SK-N-MC (cell line): ENCODE results near the gene POU6F2.

Source experiments
- DNase-seq: peaks from one replicate; pipeline ENCODE4 v3.0.0-alpha.2; 2011; ENCODE audit warnings: low read depth, low spot score
- H3K27ac ChIP-seq: fragments of 200-600 bp; sonication (generic); 2 replicates; pipeline ENCODE4 v1.5.1; 2016; ENCODE audit warnings: mixed run types
- H3K36me3 ChIP-seq: fragments of 200-600 bp; sonication (generic); 2 replicates; pipeline ENCODE4 v1.6.1; 2017; ENCODE audit warnings: antibody characterized with exemption, low read length, mixed read lengths; ENCODE audit not compliant: insufficient read depth
- H3K4me3 ChIP-seq: fragments of 200-600 bp; sonication (generic); 2 replicates; pipeline ENCODE4 v1.5.1; 2016
- H3K9ac ChIP-seq: fragments of 200-600 bp; sonication (generic); 2 replicates; pipeline ENCODE4 v1.8.0; 2017; ENCODE audit warnings: mixed run types, mixed read lengths; ENCODE audit not compliant: insufficient read length
- H3K9me3 ChIP-seq: fragments of 200-600 bp; sonication (generic); 2 replicates; pipeline ENCODE4 v1.6.1; 2017; ENCODE audit warnings: low read depth, mild to moderate bottlenecking, antibody characterized with exemption, low read length, moderate library complexity, mixed read lengths
- EZH2 ChIP-seq: fragments of 200-600 bp; sonication (generic); IDR thresholded peaks from one replicate; pipeline ENCODE4 v1.6.1; 2017; ENCODE audit warnings: antibody characterized with exemption
- FOXP2 ChIP-seq: optimal IDR thresholded peaks from 2 replicates; pipeline ENCODE3; 2011; ENCODE audit warnings: mild to moderate bottlenecking, moderate library complexity; ENCODE audit not compliant: insufficient read depth; ENCODE audit errors: extremely low read length, control extremely low read depth
- POLR2AphosphoS5 ChIP-seq: IDR thresholded peaks from 2 replicates; pipeline ENCODE4 v1.6.1; 2012; ENCODE audit warnings: mild to moderate bottlenecking, low read depth, low read length, borderline replicate concordance

The POU6F2 gene

DNA sequence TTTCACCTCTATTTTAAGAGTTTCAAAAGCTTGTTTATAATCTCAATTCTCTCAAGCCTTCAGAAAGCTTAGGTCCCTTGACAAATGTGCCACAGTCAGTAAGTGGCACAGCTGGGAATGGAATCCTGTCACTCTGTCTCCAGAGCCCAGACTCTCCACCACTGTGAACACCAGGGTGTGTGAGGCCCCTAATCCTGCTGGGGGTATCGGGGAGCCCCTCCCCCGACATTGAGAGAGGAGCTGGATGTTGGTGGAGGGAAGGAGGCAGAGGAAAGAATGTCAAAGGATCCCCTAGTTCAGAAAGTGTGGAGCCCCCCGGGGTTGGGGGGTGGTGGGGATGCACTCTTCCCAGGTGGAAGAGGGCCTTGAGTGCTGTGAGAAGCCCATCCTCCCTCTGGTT, 454.7 kb downstream of the POU6F2 start:
- H3K9ac ChIP-seq, result no peak overlapping the region
- TF ChIP-seq POLR2AphosphoS5 (no peak), FOXP2 (no peak), EZH2 (no peak)
- no peak for DNase-seq
- H3K36me3 ChIP-seq, result no peaks in the 10 kb centered on the region
- no peaks in the 10 kb centered on the region for H3K9me3 ChIP-seq
- no peak overlapping the region for H3K4me3 ChIP-seq
- no peak overlapping the region for H3K27ac ChIP-seq

DNA sequence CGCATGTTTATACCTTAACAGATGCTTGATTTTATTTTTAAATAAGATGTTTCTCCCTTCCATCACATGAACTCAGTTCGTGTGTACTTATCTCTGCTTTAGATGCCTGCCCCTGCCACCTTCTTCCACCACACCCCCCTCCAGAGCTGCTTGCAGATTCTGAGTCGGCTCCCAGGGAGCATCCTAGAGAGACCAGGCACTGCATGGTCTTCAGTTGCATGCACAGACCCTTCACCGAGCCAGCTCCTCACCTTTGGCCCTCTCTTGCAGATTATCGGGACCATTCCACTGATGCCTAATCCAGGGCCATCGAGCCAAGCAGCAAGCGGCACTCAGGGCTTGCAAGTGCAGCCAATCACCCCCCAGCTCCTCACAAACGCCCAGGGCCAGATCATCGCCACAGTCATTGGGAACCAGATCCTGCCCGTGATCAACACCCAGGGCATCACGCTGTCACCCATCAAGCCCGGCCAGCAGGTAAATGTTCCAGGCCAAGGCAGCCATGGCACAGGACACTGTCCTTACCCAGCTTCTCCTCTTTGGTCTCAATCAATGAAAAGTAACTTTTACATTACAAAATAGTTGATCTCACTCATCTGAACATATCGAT, 455.2 kb downstream of the POU6F2 start:
- Histone ChIP-seq H3K9ac (no peak overlapping the region), H3K4me3 (no peak overlapping the region), H3K9me3 (no peaks in the 10 kb centered on the region), H3K27ac (no peak overlapping the region), H3K36me3 (no peaks in the 10 kb centered on the region)
- TF ChIP-seq EZH2 (no peak), FOXP2 (no peak)
- no peak for DNase-seq

DNA sequence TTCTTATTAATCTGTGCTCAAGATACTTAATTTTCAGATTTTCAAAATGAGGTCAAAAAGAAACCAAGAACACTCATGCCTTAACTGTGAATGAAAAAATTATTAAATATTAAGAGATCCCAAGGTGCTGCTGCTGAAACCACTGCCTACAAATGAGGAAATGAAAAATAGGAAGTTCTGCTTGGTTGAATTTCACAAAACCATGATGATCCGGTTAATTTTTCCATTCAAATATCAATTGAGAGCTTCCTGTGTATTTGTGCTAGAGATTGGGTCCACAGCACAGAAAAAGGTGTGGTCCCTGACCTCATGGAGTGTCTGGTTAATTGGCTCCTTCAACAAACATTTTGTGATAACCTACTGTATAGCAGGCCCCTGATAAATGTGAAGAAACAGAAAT, 455.8 kb downstream of the POU6F2 start:
- DNase-seq, result no peak

DNA sequence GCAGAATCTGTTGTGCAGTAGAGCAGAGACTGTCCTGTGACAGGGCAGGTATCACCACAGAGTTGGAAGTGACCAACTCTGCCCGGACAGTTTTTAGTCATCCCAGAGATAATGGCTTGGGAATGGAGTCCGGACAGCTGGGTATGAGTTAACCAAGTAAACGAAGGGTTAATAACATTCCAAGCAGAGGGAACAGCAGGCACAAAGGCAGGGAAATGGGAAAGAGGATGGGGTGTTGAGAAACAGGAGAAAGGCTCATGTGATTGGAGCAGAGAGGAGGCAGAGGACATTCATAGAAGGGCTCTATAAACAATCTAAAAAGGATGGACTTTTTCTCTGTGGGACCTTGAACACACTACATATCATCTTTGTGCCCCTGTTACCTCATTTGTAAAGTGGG, 456.3 kb downstream of the POU6F2 start:
- no peak for DNase-seq
- no peak overlapping the region for H3K27ac ChIP-seq
- H3K9me3 ChIP-seq, result no peaks in the 10 kb centered on the region
- TF ChIP-seq POLR2AphosphoS5, result no peak
- no peak for TF ChIP-seq EZH2
- TF ChIP-seq FOXP2, result no peak
- H3K36me3 ChIP-seq, result no peaks in the 10 kb centered on the region
- no peak overlapping the region for H3K9ac ChIP-seq
- no peak overlapping the region for H3K4me3 ChIP-seq

More for the DNA sequence above, 455.8 kb downstream of the POU6F2 start:
- H3K4me3 ChIP-seq, result no peak overlapping the region
- H3K27ac ChIP-seq, result no peak overlapping the region
- no peaks in the 10 kb centered on the region for H3K36me3 ChIP-seq
- no peak overlapping the region for H3K9ac ChIP-seq
- H3K9me3 ChIP-seq, result no peaks in the 10 kb centered on the region
- TF ChIP-seq EZH2 (no peak), FOXP2 (no peak), POLR2AphosphoS5 (no peak)

DNA sequence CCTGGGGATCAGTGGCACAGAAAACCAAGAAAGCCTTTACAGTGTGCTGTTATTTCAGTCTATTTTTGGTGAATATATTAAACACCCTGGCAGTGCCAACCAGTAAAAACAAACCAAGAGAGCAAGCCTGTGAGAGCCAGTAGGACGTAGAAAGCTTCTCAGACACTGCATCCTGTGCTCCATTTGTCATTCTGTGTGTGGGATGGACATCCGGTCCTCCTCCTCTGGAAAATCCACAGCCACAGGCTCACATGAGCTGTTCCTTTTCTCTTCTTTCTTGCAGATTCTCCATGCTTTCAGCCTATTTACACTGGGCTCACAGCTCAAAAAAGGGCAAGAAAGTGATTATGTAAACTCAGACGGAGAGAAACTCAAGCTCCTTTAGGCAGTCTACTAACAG, 468.8 kb downstream of the POU6F2 start:
- Histone ChIP-seq H3K9me3 (no peaks in the 10 kb centered on the region), H3K9ac (no peak overlapping the region), H3K27ac (no peak overlapping the region), H3K4me3 (no peak overlapping the region), H3K36me3 (no peaks in the 10 kb centered on the region)
- no peak for DNase-seq
- TF ChIP-seq EZH2 (no peak), FOXP2 (no peak), POLR2AphosphoS5 (no peak)

DNA sequence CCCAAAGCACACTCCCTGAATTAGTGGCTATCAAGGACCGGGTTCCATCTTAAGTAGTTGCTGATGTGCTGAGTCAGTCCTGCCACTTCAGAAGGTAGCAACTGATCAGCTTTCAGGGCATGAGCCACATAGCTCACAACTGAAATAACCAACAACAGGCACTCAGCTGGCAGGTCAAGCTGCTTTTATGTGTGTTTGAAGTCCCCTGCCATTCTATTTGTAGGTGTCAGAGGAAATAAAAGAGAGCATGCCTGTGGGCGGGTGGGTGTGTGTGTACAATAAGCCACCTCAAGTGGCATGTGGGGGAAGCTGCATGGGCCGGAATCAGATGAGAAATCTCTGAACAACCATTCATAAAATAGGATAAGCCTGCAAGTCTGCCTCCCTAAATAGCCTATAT, 474.2 kb downstream of the POU6F2 start:
- DNase-seq, result no peak
- Histone ChIP-seq H3K36me3 (no peaks in the 10 kb centered on the region), H3K9ac (no peak overlapping the region), H3K4me3 (no peak overlapping the region), H3K27ac (no peak overlapping the region), H3K9me3 (no peaks in the 10 kb centered on the region)
- TF ChIP-seq POLR2AphosphoS5 (no peak), EZH2 (no peak), FOXP2 (no peak)

DNA sequence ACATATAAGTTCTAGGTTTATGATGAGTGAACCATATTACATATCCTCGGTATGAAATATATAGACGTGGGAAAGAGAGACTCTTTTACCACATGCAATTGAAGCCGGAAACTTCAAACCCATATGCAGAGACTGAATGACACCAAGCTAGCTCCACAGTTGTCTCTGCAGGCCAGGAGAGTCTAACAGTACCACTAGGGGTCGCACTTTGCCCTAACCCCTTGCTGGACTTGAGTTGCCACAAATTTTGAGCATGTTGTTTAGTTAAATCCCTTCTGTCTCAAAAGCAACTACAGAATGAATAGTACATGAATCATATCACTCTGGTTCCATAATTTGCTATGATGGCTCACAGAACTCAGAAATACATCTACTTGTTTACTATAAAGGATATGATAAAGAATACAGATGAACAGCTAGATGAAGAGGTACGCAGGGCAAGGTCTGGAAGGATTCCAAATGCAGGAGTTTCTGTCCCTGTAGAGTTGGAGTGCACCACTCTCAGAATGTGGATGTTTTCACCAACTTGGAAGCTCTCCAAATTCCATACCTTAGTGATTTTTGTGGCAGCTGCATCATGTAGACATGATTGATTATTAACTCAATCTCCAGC, 476.1 kb downstream of the POU6F2 start:
- TF ChIP-seq POLR2AphosphoS5 (no peak), EZH2 (no peak), FOXP2 (no peak)
- no peaks in the 10 kb centered on the region for H3K36me3 ChIP-seq

DNA sequence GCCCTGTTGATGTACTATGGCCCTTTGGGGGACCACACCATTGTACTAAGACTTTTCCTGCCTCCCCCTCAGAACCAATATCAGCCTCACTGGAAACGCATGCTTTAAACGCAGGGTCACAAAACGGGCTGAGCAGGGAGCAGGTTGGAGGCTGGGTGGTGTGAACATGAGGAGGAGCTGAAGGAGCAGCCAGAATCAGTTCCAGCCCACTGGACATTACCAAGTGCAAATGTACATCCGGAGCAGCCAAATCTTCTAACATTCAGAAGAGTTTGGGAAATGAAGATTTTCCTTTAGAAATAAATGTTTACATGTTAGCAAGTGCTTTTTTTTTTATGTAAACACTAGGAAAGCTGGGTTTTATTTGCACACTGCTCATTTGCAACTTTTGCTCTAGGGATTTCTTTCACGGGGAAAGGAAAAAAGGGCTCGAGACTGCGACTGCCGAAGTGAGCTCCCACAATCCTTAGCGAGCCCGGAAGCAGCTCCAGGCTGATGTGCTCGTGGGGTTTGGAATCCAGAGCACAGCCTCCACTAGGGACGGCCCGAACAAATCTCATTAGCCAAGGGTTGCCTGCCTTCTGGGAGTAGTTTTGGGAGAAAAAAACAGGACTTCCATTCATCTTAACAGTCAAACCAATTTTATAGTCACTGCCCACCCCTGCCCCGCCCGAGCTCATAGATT, 480.5 kb downstream of the POU6F2 start:
- Histone ChIP-seq H3K27ac (no peak overlapping the region), H3K9ac (no peak overlapping the region), H3K4me3 (peak overlapping the region; percentile 38; the same call in 1 of the 2 replicates), H3K9me3 (no peaks in the 10 kb centered on the region), H3K36me3 (no peaks in the 10 kb centered on the region)
- TF ChIP-seq FOXP2 (no peak), EZH2 (no peak), POLR2AphosphoS5 (no peak)
- DNase-seq, result no peak

More for the DNA sequence above, 476.1 kb downstream of the POU6F2 start:
- no peak overlapping the region for H3K9ac ChIP-seq
- H3K27ac ChIP-seq, result no peak overlapping the region
- H3K9me3 ChIP-seq, result no peaks in the 10 kb centered on the region
- peak; percentile 52 for DNase-seq
- no peak overlapping the region for H3K4me3 ChIP-seq
